PC-3 (cell line): ENCODE results near the gene ARSG. TPM values are rescaled to one million over a fixed set of nuclear protein-coding genes. Genes with fewer than 3 reads are reported as not detected.

Experiments
- ATAC-seq: fragments of 200-7000 bp; cut with Tn5 transposase; 2 replicates; pipeline ENCODE4 v1.9.1; 2020; ENCODE audit warnings: mild to moderate bottlenecking, moderate library complexity
- BruUV-seq: library from RNA; stranded (reverse); fragments of 400-500 nt; replicated peaks from 2 replicates; lab custom pipeline; 2021; lab: Mats Ljungman, UMichigan
- CTCF ChIA-PET: fragments of 300-600 bp; sonication (Branson Sonifier 250); formaldehyde crosslinking; loops from one replicate; lab custom pipeline; 2022; ENCODE audit warnings: antibody characterized with exemption; lab: Charles Lee
- POLR2A ChIA-PET: fragments of 300-600 bp; sonication (Branson Sonifier 250); formaldehyde crosslinking; loops from one replicate; lab custom pipeline; 2022; ENCODE audit warnings: antibody characterized with exemption; ENCODE audit not compliant: unreplicated experiment; lab: Charles Lee
- DNase-seq: peaks from one replicate; pipeline ENCODE4 v3.0.0-alpha.2; 2015
- H2AFZ ChIP-seq: fragments of 300-600 bp; sonication (generic); 2 replicates; pipeline ENCODE4 v1.6.0; 2016; ENCODE audit warnings: antibody characterized with exemption, low read length
- H3F3A ChIP-seq: fragments of 300-600 bp; sonication (generic); one replicate; pipeline ENCODE4 v1.6.0; 2017; ENCODE audit warnings: antibody characterized with exemption, low read length, control low read depth, mild to moderate bottlenecking; ENCODE audit not compliant: unreplicated experiment
- H3K27ac ChIP-seq: fragments of 300-600 bp; sonication (generic); 2 replicates; pipeline ENCODE4 v1.5.1; 2016; ENCODE audit warnings: mild to moderate bottlenecking, low read length
- H3K27me3 ChIP-seq: fragments of 300-600 bp; sonication (generic); 2 replicates; pipeline ENCODE4 v1.6.1; 2016; ENCODE audit warnings: low read length, mixed read lengths
- H3K36me3 ChIP-seq: fragments of 300-600 bp; sonication (generic); 2 replicates; pipeline ENCODE4 v1.6.1; 2016; ENCODE audit warnings: low read depth, mixed run types, low read length, mixed read lengths
- H3K4me1 ChIP-seq: fragments of 300-600 bp; sonication (generic); 2 replicates; pipeline ENCODE4 v1.5.1; 2016; ENCODE audit warnings: low read length; ENCODE audit not compliant: insufficient read depth
- H3K4me2 ChIP-seq: fragments of 300-600 bp; sonication (generic); 2 replicates; pipeline ENCODE4 v1.6.0; 2016; ENCODE audit warnings: low read length
- H3K4me3 ChIP-seq: fragments of 300-600 bp; sonication (generic); 2 replicates; pipeline ENCODE4 v1.5.1; 2016; ENCODE audit warnings: mild to moderate bottlenecking, low read length, mixed read lengths
- H3K79me2 ChIP-seq: fragments of 300-600 bp; sonication (generic); 2 replicates; pipeline ENCODE4 v1.6.1; 2017; ENCODE audit warnings: low read length, mixed read lengths
- H3K9ac ChIP-seq: fragments of 300-600 bp; sonication (generic); 2 replicates; pipeline ENCODE4 v1.6.0; 2016; ENCODE audit warnings: mild to moderate bottlenecking, low read length
- H3K9me2 ChIP-seq: fragments of 300-600 bp; sonication (generic); replicated peaks from 2 replicates; pipeline ENCODE4 v1.6.1; 2016; ENCODE audit warnings: mixed run types, low read length, mixed read lengths
- H3K9me3 ChIP-seq: fragments of 300-600 bp; sonication (generic); 2 replicates; pipeline ENCODE4 v1.6.1; 2016; ENCODE audit warnings: low read length, mixed read lengths
- H4K20me1 ChIP-seq: fragments of 300-600 bp; sonication (generic); 2 replicates; pipeline ENCODE4 v1.6.1; 2016; ENCODE audit warnings: low read length, mixed read lengths
- EZH2 ChIP-seq: fragments of 300-600 bp; sonication (generic); IDR thresholded peaks from one replicate; pipeline ENCODE4 v1.6.1; 2017; ENCODE audit warnings: antibody characterized with exemption, mild to moderate bottlenecking, low read length; ENCODE audit not compliant: unreplicated experiment
- EZH2phosphoT487 ChIP-seq: fragments of 300-600 bp; sonication (generic); IDR thresholded peaks from 2 replicates; pipeline ENCODE4 v1.6.1; 2018; ENCODE audit warnings: mild to moderate bottlenecking, antibody characterized with exemption, low read length, borderline replicate concordance
- intact Hi-C: fragments of 100-400 bp; cut with micrococcal nuclease; formaldehyde crosslinking; loops from 2 replicates; pipeline ENCODE4 v1.9.0; 2023
- total RNA-seq: library from RNA; depleted of rRNA; stranded (reverse); fragments of >200 nt; gene quantifications from 2 replicates; pipeline ENCODE4 v1.2.3, GENCODE V29; 2014
- TF ChIP-seq, protein P1 (sequence below): fragments of 300-600 bp; sonication (generic); conservative IDR thresholded peaks from 2 replicates; pipeline ENCODE4 v1.5.1; 2017; ENCODE audit warnings: antibody characterized with exemption, low read depth, mild to moderate bottlenecking, low read length

ARSG gene
- total RNA-seq, 1 experiment from 2014 or later: 2.1 TPM

DNA sequence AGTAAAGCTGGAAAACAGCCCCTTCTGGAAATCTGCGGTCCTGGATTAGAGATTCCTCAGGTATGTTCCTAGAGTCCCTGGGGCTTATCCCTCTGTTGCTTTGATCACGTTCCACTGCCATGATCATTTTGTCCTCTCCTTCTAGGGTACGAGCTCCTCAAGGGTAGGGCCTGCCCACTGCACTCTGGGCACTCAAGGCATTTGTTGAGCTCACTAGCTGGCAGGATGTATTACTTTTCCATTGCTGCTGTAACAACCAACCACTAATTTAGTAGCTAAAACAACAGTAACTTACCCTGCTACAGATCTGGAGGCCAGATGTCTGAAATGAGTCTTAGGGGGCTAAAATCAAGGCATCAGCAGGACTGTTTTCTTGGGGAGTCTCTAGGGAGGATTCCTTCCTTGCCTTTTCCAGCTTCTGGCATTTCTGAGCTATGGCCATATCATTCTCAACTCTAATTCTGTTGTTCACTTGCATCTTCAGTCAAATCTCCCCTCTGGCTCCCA is 65.7 kb downstream of the ARSG start:
- H2AFZ ChIP-seq: no peak overlapping the region
- ChIA-PET CTCF (no interaction called here), POLR2A (no interaction called here)
- no peaks in the 10 kb centered on the region for H3K9me3 ChIP-seq
- H3K4me1 ChIP-seq: peaks cover 22% of the 10 kb centered on the region
- no peak overlapping the region for H3K9ac ChIP-seq
- H3K4me2 ChIP-seq: no peak overlapping the region
- no peaks in the 10 kb centered on the region for H3K36me3 ChIP-seq
- TF ChIP-seq EZH2phosphoT487 (no peak), EZH2 (no peak)
- TF ChIP-seq, protein P1, sequence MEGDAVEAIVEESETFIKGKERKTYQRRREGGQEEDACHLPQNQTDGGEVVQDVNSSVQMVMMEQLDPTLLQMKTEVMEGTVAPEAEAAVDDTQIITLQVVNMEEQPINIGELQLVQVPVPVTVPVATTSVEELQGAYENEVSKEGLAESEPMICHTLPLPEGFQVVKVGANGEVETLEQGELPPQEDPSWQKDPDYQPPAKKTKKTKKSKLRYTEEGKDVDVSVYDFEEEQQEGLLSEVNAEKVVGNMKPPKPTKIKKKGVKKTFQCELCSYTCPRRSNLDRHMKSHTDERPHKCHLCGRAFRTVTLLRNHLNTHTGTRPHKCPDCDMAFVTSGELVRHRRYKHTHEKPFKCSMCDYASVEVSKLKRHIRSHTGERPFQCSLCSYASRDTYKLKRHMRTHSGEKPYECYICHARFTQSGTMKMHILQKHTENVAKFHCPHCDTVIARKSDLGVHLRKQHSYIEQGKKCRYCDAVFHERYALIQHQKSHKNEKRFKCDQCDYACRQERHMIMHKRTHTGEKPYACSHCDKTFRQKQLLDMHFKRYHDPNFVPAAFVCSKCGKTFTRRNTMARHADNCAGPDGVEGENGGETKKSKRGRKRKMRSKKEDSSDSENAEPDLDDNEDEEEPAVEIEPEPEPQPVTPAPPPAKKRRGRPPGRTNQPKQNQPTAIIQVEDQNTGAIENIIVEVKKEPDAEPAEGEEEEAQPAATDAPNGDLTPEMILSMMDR: no peak
- no peaks in the 10 kb centered on the region for H3K79me2 ChIP-seq
- intact Hi-C loops: no loop called here
- ATAC-seq (no peak), DNase-seq (no peak)
- H3K27me3 ChIP-seq: peaks cover 1% of the 10 kb centered on the region; the same call in 1 of the 2 replicates
- no TSS peak for BruUV-seq
- no peaks in the 10 kb centered on the region for H3F3A ChIP-seq
- H4K20me1 ChIP-seq: no peaks in the 10 kb centered on the region
- no peak overlapping the region for H3K4me3 ChIP-seq
- H3K9me2 ChIP-seq: no peaks in the 10 kb centered on the region
- no peak overlapping the region for H3K27ac ChIP-seq

DNA sequence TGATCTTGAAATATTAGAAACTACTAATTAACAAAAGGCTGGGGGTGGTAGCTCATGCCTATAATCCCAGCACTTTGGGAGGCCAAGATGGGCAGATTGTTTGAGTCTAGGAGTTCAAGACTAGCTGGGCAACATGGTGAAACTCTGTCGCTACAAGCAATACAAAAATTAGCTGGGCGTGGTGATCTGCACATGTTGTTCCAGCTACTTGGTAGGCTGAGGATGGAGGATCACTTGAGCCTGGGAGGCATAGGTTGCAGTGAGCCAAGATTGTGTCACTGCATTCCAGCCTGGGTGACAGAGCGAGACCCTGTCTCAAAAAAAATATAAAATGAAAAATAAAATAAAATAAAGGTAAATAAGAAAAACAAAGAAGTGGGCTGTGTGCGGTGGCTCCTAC is 66.6 kb downstream of the ARSG start:
- CTCF ChIA-PET: no interaction called here
- no peak for ATAC-seq

More for the DNA sequence above, 66.6 kb downstream of the ARSG start:
- intact Hi-C loops: no loop called here
- POLR2A ChIA-PET: no interaction called here
- no TSS peak for BruUV-seq
- Histone ChIP-seq H2AFZ (no peak overlapping the region), H3K4me2 (no peak overlapping the region), H3K27ac (no peak overlapping the region), H3K4me1 (peaks cover 19% of the 10 kb centered on the region), H3K9me2 (no peaks in the 10 kb centered on the region), H4K20me1 (no peaks in the 10 kb centered on the region), H3K4me3 (no peak overlapping the region), H3K27me3 (peaks cover 9% of the 10 kb centered on the region; the same call in 1 of the 2 replicates), H3K9ac (no peak overlapping the region), H3K9me3 (no peaks in the 10 kb centered on the region), H3K36me3 (no peaks in the 10 kb centered on the region), H3K79me2 (no peaks in the 10 kb centered on the region), H3F3A (no peaks in the 10 kb centered on the region)
- no peak for DNase-seq
- TF ChIP-seq, protein P1: no peak
- TF ChIP-seq EZH2phosphoT487 (no peak), EZH2 (no peak)
